ENCODE data around the gene YRDC. TPM values are rescaled to one million over a fixed set of nuclear protein-coding genes. Genes with fewer than 3 reads are reported as not detected.

YRDC gene, protein sequence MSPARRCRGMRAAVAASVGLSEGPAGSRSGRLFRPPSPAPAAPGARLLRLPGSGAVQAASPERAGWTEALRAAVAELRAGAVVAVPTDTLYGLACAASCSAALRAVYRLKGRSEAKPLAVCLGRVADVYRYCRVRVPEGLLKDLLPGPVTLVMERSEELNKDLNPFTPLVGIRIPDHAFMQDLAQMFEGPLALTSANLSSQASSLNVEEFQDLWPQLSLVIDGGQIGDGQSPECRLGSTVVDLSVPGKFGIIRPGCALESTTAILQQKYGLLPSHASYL
- total RNA-seq, result 10 to 100 TPM; 13.6 to 16.9 (median 15.4) TPM

DNA sequence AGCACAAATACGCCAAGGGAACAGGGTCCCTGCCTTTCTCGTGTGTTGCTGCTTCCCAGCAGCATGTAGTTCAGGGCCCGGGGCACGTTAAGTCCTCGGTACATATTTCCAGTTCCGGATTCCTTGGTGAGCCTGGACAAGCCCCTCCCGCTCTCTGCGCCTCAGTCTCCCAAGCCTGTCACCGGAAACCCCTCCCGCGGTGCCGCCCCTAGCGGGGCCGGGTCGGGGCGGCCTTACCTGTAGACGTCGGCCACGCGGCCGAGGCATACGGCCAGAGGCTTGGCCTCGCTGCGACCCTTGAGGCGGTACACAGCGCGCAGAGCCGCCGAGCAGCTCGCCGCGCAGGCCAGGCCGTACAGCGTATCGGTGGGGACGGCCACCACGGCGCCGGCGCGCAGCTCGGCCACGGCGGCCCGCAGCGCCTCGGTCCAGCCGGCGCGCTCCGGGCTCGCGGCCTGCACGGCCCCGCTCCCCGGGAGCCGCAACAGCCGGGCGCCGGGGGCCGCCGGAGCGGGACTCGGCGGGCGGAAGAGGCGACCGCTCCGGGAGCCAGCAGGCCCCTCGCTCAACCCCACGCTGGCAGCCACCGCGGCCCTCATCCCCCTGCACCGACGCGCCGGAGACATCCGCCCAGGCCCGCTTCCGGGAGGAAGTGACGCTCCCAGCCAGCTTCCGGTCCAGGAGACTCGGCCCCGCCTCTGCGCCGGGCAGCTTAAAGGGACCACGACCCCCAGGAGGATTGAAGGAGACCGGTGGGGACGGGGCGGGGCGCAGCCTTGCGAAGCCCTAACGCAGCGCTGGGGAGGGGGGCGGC is at the start of gene YRDC, which contains the start of gene C1orf122:
YRDC (minus strand) TSS at position 654 of the 814 bp plus-strand sequence; CDS start at position 626, 28 bp downstream.
C1orf122 (plus strand) TSS at position 236 of the 814 bp plus-strand sequence. CDS start 615 bp downstream, outside the sequence.
- Histone ChIP-seq H3K9me3 (no peaks in the 10 kb centered on the region), H3K27me3 (no peaks in the 10 kb centered on the region), H3K36me3 (peaks cover 0 to 42% of the 10 kb centered on the region in 2 donors), H3K4me1 (peaks cover 7 to 47% (median 11%) of the 10 kb centered on the region in 3 donors), H3K4me3 (peak within 1 kb of the TSS; percentile 89 to 96), H3K27ac (peak within 1 kb of the TSS; percentile 96 to 99 (median 98))
- TF ChIP-seq POLR2AphosphoS5 (IDR thresholded peaks at IDR 0.05) (peak; percentile 97), POLR2A (IDR thresholded peaks at IDR 0.05) (peak; percentile 86 to 89), EP300 (IDR thresholded peaks at IDR 0.05) (no peak)
- TF ChIP-seq, protein P1, sequence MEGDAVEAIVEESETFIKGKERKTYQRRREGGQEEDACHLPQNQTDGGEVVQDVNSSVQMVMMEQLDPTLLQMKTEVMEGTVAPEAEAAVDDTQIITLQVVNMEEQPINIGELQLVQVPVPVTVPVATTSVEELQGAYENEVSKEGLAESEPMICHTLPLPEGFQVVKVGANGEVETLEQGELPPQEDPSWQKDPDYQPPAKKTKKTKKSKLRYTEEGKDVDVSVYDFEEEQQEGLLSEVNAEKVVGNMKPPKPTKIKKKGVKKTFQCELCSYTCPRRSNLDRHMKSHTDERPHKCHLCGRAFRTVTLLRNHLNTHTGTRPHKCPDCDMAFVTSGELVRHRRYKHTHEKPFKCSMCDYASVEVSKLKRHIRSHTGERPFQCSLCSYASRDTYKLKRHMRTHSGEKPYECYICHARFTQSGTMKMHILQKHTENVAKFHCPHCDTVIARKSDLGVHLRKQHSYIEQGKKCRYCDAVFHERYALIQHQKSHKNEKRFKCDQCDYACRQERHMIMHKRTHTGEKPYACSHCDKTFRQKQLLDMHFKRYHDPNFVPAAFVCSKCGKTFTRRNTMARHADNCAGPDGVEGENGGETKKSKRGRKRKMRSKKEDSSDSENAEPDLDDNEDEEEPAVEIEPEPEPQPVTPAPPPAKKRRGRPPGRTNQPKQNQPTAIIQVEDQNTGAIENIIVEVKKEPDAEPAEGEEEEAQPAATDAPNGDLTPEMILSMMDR (IDR thresholded peaks at IDR 0.05), result no peak
- peak; percentile 96 for ATAC-seq
- 5% methylated on average over 14 of the region's 95 CpGs; no CpG with 5 or more reads in 1 of the 2 donors for WGBS, 2 donors (ENCODE audit: low coverage in 1 of 2)

DNA sequence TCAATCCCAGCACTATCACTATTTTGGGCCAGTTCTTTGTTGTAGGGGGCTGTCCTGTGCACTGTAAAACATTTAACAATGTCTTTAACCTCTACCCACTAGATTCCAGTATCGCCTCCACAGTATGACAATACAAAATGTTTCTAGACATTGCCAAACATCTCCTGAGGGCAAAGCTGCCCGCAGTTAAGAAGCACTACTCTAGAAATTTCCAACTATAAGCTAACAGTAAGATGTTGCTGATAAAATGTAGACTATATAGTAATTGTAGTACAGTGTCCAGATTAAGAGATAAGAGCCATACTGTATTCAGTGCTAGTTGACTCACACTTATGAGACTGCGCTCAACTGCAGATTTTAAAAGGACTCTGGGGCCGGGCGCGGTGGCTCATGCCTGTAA is 46.4 kb upstream of the YRDC start:
- TF ChIP-seq EP300 (IDR thresholded peaks at IDR 0.05) (no peak), POLR2AphosphoS5 (IDR thresholded peaks at IDR 0.05) (no peak), POLR2A (IDR thresholded peaks at IDR 0.05) (no peak)
- TF ChIP-seq, protein P1 (IDR thresholded peaks at IDR 0.05), result no peak
- H3K4me1 ChIP-seq, result peaks cover 0 to 95% (median 21%) of the 10 kb centered on the region in 3 donors

DNA sequence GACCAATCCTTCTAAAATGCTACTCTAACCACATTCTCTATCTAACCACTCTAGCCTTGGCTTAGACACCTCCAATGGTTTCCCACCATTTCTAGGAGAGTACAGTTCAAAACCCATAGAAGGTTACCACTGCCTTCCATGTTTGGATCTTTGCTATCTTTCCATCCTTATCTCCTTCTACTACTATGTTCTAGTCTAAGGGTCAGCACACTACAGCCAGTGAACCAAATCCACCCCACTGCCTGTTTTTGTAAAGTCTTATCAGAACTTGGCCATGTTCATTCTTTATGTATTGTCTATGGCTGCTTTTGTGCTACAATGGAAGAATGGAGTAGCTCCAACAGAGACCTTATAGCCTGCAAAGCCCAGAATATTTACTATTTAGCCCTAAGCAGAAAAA is 45.1 kb upstream of the YRDC start:
- ATAC-seq, result no peak
- H3K36me3 ChIP-seq, result peaks cover 0 to 50% of the 10 kb centered on the region in 2 donors
- H3K9me3 ChIP-seq, result no peaks in the 10 kb centered on the region
- no peaks in the 10 kb centered on the region for H3K27me3 ChIP-seq
- H3K27ac ChIP-seq, result no peak overlapping the region
- H3K4me1 ChIP-seq, result peaks cover 0 to 96% (median 17%) of the 10 kb centered on the region in 3 donors
- TF ChIP-seq, protein P1 (IDR thresholded peaks at IDR 0.05), result no peak
- TF ChIP-seq POLR2A (IDR thresholded peaks at IDR 0.05) (no peak), EP300 (IDR thresholded peaks at IDR 0.05) (no peak), POLR2AphosphoS5 (IDR thresholded peaks at IDR 0.05) (no peak)
- H3K4me3 ChIP-seq, result no peak overlapping the region

More for the DNA sequence above, 46.4 kb upstream of the YRDC start:
- WGBS, 2 donors (ENCODE audit: low coverage in 1 of 2), result 96% methylated on average over 6 of the region's 6 CpGs
- Histone ChIP-seq H3K9me3 (no peaks in the 10 kb centered on the region), H3K36me3 (peaks cover 0 to 41% of the 10 kb centered on the region in 2 donors), H3K27ac (no peak overlapping the region), H3K4me3 (no peak overlapping the region), H3K27me3 (no peaks in the 10 kb centered on the region)
- no peak for ATAC-seq

DNA sequence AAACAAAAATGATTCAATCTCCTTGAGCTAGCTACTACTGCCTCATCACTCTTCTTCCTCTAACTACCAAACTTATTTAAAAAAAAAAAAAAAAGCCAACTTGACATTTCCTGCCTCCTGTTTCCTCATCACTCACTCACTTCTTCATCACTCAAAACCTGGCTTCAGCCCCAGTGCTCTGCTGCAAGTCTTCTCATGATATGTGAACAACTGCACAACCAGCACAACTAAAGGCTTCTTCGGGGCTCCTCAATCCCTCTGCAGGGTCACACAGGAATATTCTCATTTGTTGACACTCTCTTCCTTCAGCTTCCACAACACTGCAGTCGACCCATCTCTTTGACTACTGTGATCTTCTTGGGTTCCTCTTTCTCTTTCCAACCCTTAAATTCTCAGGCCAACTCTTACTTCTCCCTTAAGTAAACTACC is 43.8 kb upstream of the YRDC start:
- no peak for TF ChIP-seq POLR2AphosphoS5 (IDR thresholded peaks at IDR 0.05)
- TF ChIP-seq POLR2A (IDR thresholded peaks at IDR 0.05), result no peak
- no peak for TF ChIP-seq EP300 (IDR thresholded peaks at IDR 0.05)
- TF ChIP-seq, protein P1 (IDR thresholded peaks at IDR 0.05), result no peak
- Histone ChIP-seq H3K4me3 (no peak overlapping the region), H3K27me3 (no peaks in the 10 kb centered on the region), H3K36me3 (peaks cover 0 to 51% of the 10 kb centered on the region in 2 donors), H3K9me3 (no peaks in the 10 kb centered on the region), H3K4me1 (peaks cover 0 to 90% (median 17%) of the 10 kb centered on the region in 3 donors), H3K27ac (no peak overlapping the region)
- no peak for ATAC-seq
- 67 to 72% methylated on average over 2 of the region's 2 CpGs for WGBS, 2 donors (ENCODE audit: low coverage in 1 of 2)

Measured in gastroesophageal sphincter (tissue), 4 donors.